GM12891 (cell line): ENCODE results near the gene UBE2O.

Experiments
- POLR2A ChIP-seq: IDR thresholded peaks from 2 replicates; pipeline ENCODE4 v1.6.1; 2011; ENCODE audit warnings: low read depth, low read length, control low read depth
- POLR2AphosphoS5 ChIP-seq: IDR thresholded peaks from 2 replicates; pipeline ENCODE4 v1.6.1; 2011; ENCODE audit warnings: low read depth, low read length, control low read depth
- POU2F2 ChIP-seq: IDR thresholded peaks from 2 replicates; pipeline ENCODE4 v1.6.1; 2011; ENCODE audit warnings: low read depth, mild to moderate bottlenecking, control low read depth, low read length, moderate library complexity

DNA sequence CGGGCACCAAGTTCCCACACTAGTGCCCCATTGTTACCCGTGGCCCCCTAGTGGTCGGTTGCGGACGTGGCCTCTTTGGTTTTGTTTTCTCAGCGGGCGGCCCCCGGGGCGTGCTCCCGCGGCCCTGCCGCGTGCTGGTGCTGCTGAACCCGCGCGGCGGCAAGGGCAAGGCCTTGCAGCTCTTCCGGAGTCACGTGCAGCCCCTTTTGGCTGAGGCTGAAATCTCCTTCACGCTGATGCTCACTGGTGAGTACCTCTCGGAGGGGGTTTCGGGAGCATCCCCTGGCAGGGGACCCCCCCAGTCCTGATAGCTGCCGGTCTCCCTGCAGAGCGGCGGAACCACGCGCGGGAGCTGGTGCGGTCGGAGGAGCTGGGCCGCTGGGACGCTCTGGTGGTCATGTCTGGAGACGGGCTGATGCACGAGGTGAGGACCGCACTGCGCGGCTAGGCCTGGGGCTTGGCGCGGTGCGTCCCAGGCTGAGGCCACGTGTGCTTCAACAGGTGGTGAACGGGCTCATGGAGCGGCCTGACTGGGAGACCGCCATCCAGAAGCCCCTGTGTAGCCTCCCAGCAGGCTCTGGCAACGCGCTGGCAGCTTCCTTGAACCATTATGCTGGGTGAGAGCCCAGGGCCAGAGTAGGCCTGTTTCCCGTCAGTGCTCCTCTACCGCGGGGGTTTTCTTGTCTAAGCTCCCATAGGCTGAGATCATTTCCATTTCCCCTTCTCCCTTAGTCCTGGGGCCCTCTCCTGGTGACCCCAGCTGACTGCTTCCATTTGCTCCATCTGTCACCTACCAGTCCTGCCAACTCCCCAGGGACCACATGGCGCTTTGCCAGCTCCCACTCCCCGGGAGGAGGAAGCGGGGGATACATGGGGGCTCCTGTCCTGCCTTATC lies 66.8 kb downstream of the UBE2O start:
- TF ChIP-seq POLR2A (no peak), POLR2AphosphoS5 (no peak), POU2F2 (no peak)
